MM.1S (cell line): Measurements from ENCODE around the gene LCT.

ENCODE experiments used
- DNase-seq: peaks from one replicate; pipeline ENCODE4 v3.0.0-alpha.2; 2015
- H2AFZ ChIP-seq: fragments of 300-600 bp; sonication (generic); 2 replicates; pipeline ENCODE4 v1.6.0; 2016; ENCODE audit warnings: antibody characterized with exemption, low read length
- H3F3A ChIP-seq: fragments of 300-600 bp; sonication (generic); 2 replicates; pipeline ENCODE4 v1.6.1; 2016; ENCODE audit warnings: mild to moderate bottlenecking, antibody characterized with exemption, low read length, moderate library complexity, mixed read lengths; ENCODE audit not compliant: insufficient read depth
- H3K27ac ChIP-seq: fragments of 300-600 bp; sonication (generic); 2 replicates; pipeline ENCODE4 v1.5.1; 2016; ENCODE audit warnings: mild to moderate bottlenecking, low read length
- H3K27me3 ChIP-seq: fragments of 300-600 bp; sonication (generic); replicated peaks from 2 replicates; pipeline ENCODE4 v1.6.0; 2016; ENCODE audit warnings: low read length; ENCODE audit not compliant: insufficient read depth
- H3K36me3 ChIP-seq: fragments of 300-600 bp; sonication (generic); replicated peaks from 2 replicates; pipeline ENCODE4 v1.6.1; 2016; ENCODE audit warnings: mild to moderate bottlenecking, low read length, mixed read lengths; ENCODE audit not compliant: insufficient read depth
- H3K4me1 ChIP-seq: fragments of 300-600 bp; sonication (generic); 2 replicates; pipeline ENCODE4 v1.6.1; 2016; ENCODE audit warnings: low read length, mixed read lengths
- H3K4me2 ChIP-seq: fragments of 300-600 bp; sonication (generic); 2 replicates; pipeline ENCODE4 v1.6.0; 2016; ENCODE audit warnings: low read depth, low read length
- H3K4me3 ChIP-seq: fragments of 300-600 bp; sonication (generic); 2 replicates; pipeline ENCODE4 v1.5.1; 2016; ENCODE audit warnings: low read length, mixed read lengths
- H3K79me2 ChIP-seq: fragments of 300-600 bp; sonication (generic); 2 replicates; pipeline ENCODE4 v1.6.1; 2016; ENCODE audit warnings: mixed run types, low read length, mixed read lengths
- H3K9ac ChIP-seq: fragments of 300-600 bp; sonication (generic); 2 replicates; pipeline ENCODE4 v1.6.1; 2016; ENCODE audit warnings: low read length, mixed read lengths
- H3K9me2 ChIP-seq: fragments of 300-600 bp; sonication (generic); replicated peaks from 2 replicates; pipeline ENCODE4 v1.6.1; 2016; ENCODE audit warnings: mild to moderate bottlenecking, low read length, mixed read lengths; ENCODE audit not compliant: insufficient read depth
- H3K9me3 ChIP-seq: fragments of 300-600 bp; sonication (generic); replicated peaks from 2 replicates; pipeline ENCODE4 v1.6.1; 2016; ENCODE audit warnings: mild to moderate bottlenecking, low read length, mixed read lengths; ENCODE audit not compliant: insufficient read depth
- H4K20me1 ChIP-seq: fragments of 300-600 bp; sonication (generic); 2 replicates; pipeline ENCODE4 v1.6.1; 2016; ENCODE audit warnings: mild to moderate bottlenecking, low read length, moderate library complexity, mixed read lengths; ENCODE audit not compliant: insufficient read depth
- EZH2 ChIP-seq: fragments of 300-600 bp; sonication (generic); optimal IDR thresholded peaks from 2 replicates; pipeline ENCODE3; 2017; ENCODE audit warnings: low read depth, mild to moderate bottlenecking, antibody characterized with exemption, low read length, mixed read lengths
- EZH2phosphoT487 ChIP-seq: fragments of 300-600 bp; sonication (generic); IDR thresholded peaks from 2 replicates; pipeline ENCODE4 v1.6.1; 2018; ENCODE audit warnings: antibody characterized with exemption, low read length
- TF ChIP-seq, protein P1 (sequence below): fragments of 300-600 bp; sonication (generic); IDR thresholded peaks from 2 replicates; pipeline ENCODE4 v1.5.1; 2016; ENCODE audit warnings: antibody characterized with exemption, low read length, mixed read lengths

LCT gene

DNA sequence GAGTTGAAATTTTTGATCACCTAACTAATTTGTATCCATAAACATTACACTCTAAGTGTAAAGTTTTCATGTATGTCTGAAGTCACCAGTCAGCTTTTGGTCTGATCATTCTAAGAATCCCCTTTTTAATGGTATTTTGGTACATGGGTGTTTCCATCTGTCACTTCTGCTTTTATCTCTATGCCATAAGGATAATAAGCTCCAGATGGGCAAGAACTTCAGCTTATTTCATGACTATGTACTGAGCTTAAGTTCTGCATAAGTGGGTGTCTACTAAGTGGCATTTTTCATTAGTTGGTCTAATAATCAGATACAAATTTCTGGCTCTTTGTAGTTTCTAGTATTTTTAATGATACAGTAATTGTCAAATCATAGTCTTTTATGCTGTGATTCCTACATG lies 75.0 kb downstream of the LCT start:
- H3K36me3 ChIP-seq: peaks cover 18% of the 10 kb centered on the region
- no peak overlapping the region for H3K9ac ChIP-seq
- no peaks in the 10 kb centered on the region for H3K9me3 ChIP-seq
- no peaks in the 10 kb centered on the region for H3K4me1 ChIP-seq
- H3F3A ChIP-seq: no peaks in the 10 kb centered on the region
- peaks cover 65% of the 10 kb centered on the region for H3K79me2 ChIP-seq
- DNase-seq: no peak
- no peaks in the 10 kb centered on the region for H4K20me1 ChIP-seq
- TF ChIP-seq EZH2phosphoT487 (no peak), EZH2 (no peak)
- TF ChIP-seq, protein P1, sequence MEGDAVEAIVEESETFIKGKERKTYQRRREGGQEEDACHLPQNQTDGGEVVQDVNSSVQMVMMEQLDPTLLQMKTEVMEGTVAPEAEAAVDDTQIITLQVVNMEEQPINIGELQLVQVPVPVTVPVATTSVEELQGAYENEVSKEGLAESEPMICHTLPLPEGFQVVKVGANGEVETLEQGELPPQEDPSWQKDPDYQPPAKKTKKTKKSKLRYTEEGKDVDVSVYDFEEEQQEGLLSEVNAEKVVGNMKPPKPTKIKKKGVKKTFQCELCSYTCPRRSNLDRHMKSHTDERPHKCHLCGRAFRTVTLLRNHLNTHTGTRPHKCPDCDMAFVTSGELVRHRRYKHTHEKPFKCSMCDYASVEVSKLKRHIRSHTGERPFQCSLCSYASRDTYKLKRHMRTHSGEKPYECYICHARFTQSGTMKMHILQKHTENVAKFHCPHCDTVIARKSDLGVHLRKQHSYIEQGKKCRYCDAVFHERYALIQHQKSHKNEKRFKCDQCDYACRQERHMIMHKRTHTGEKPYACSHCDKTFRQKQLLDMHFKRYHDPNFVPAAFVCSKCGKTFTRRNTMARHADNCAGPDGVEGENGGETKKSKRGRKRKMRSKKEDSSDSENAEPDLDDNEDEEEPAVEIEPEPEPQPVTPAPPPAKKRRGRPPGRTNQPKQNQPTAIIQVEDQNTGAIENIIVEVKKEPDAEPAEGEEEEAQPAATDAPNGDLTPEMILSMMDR: no peak
- no peak overlapping the region for H3K27ac ChIP-seq
- no peaks in the 10 kb centered on the region for H3K27me3 ChIP-seq
- H2AFZ ChIP-seq: no peak overlapping the region
- H3K4me2 ChIP-seq: no peak overlapping the region
- H3K4me3 ChIP-seq: no peak overlapping the region
- no peaks in the 10 kb centered on the region for H3K9me2 ChIP-seq

DNA sequence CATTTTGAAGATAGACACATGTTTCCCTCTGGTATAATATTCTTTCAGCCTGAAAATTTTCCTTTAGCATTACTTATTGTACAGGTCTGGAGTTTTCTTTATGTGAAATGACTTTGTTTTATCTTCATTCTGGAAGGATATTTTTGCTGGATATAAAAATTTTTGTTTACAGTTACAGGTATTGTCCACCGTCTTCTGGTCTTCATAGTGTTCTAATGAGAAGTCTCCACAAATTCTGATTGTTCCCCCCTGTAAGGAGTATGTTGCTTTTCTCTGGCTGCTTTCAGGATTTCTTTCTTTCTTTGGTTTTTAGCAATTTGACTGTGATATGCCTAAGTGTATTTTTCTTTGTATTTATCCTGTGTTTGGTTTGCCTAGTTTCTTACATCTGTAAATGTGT lies 80.3 kb downstream of the LCT start:
- Histone ChIP-seq H3F3A (no peaks in the 10 kb centered on the region), H2AFZ (no peak overlapping the region), H3K27me3 (no peaks in the 10 kb centered on the region), H3K36me3 (peaks cover 32% of the 10 kb centered on the region), H3K79me2 (peaks cover 59% of the 10 kb centered on the region), H3K9me2 (no peaks in the 10 kb centered on the region), H3K4me1 (no peaks in the 10 kb centered on the region), H3K9ac (no peak overlapping the region), H3K9me3 (no peaks in the 10 kb centered on the region), H3K4me2 (no peak overlapping the region), H3K27ac (no peak overlapping the region), H3K4me3 (no peak overlapping the region), H4K20me1 (no peaks in the 10 kb centered on the region)
- no peak for DNase-seq
- TF ChIP-seq EZH2: no peak
- TF ChIP-seq, protein P1: no peak
- TF ChIP-seq EZH2phosphoT487: no peak

DNA sequence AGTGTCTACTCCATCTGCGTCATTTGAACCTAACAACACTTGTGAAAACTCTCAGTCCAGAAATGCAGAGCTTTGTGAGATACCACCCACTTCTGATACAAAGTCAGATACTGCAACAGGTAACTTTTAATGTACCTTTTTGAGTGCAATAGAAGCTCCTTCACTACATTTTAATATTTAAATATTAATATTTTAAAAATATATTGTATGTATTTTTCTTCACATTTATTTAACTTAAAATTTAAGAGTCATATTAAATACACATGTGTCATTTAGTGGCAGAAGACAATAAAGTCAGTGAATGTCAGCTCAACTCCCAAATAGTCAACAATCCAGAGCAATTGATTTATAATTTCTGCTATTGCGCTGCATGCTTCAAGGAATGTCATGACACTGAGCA lies 81.4 kb downstream of the LCT start:
- Histone ChIP-seq H3K27me3 (no peaks in the 10 kb centered on the region), H4K20me1 (no peaks in the 10 kb centered on the region), H3K4me1 (no peaks in the 10 kb centered on the region), H3K79me2 (peaks cover 53% of the 10 kb centered on the region), H3K27ac (no peak overlapping the region), H3K9me2 (no peaks in the 10 kb centered on the region), H3K4me3 (no peak overlapping the region), H3K9me3 (no peaks in the 10 kb centered on the region), H3K4me2 (no peak overlapping the region), H2AFZ (no peak overlapping the region), H3K9ac (no peak overlapping the region), H3F3A (no peaks in the 10 kb centered on the region), H3K36me3 (peaks cover 26% of the 10 kb centered on the region)
- TF ChIP-seq, protein P1: no peak
- TF ChIP-seq EZH2phosphoT487: no peak
- no peak for TF ChIP-seq EZH2
- no peak for DNase-seq
